ENCODE data around the gene TTLL13.

DNA sequence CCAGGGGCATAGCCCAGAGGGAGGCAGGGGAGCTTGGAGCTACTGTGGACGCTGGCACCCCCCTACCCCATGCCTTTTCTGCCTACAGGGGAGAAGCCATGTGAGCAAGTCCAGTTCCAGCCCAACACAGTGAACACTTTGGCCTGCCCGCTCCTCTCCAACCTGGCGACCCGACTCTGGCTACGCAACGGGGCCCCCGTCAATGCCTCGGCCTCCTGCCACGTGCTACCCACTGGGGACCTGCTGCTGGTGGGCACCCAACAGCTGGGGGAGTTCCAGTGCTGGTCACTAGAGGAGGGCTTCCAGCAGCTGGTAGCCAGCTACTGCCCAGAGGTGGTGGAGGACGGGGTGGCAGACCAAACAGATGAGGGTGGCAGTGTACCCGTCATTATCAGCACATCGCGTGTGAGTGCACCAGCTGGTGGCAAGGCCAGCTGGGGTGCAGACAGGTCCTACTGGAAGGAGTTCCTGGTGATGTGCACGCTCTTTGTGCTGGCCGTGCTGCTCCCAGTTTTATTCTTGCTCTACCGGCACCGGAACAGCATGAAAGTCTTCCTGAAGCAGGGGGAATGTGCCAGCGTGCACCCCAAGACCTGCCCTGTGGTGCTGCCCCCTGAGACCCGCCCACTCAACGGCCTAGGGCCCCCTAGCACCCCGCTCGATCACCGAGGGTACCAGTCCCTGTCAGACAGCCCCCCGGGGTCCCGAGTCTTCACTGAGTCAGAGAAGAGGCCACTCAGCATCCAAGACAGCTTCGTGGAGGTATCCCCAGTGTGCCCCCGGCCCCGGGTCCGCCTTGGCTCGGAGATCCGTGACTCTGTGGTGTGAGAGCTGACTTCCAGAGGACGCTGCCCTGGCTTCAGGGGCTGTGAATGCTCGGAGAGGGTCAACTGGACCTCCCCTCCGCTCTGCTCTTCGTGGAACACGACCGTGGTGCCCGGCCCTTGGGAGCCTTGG lies 21.3 kb upstream of the TTLL13 start:
- TF ChIP-seq, protein P1, sequence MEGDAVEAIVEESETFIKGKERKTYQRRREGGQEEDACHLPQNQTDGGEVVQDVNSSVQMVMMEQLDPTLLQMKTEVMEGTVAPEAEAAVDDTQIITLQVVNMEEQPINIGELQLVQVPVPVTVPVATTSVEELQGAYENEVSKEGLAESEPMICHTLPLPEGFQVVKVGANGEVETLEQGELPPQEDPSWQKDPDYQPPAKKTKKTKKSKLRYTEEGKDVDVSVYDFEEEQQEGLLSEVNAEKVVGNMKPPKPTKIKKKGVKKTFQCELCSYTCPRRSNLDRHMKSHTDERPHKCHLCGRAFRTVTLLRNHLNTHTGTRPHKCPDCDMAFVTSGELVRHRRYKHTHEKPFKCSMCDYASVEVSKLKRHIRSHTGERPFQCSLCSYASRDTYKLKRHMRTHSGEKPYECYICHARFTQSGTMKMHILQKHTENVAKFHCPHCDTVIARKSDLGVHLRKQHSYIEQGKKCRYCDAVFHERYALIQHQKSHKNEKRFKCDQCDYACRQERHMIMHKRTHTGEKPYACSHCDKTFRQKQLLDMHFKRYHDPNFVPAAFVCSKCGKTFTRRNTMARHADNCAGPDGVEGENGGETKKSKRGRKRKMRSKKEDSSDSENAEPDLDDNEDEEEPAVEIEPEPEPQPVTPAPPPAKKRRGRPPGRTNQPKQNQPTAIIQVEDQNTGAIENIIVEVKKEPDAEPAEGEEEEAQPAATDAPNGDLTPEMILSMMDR (IDR thresholded peaks at IDR 0.05; ENCODE audit: low read depth, low read length): no peak
- no peak for TF ChIP-seq EZH2phosphoT487 (IDR thresholded peaks at IDR 0.05; ENCODE audit: low read depth)

All from OCI-LY3 (cell line).